ENCODE measurements around the gene CDHR5. TPM values are rescaled to one million over a fixed set of nuclear protein-coding genes. Genes with fewer than 3 reads are reported as not detected.
A peak's percentile ranks its signal among the peaks of the same experiment; 100 is the strongest.

The CDHR5 gene
- total RNA-seq, 4 donors from 2014 or later: 256 to 1,063 (median 597) TPM

GRCh38 chr11:590997-591396, 33.8 kb downstream of the CDHR5 start:
- intact Hi-C loops (cut with DNase I; ENCODE audit: low total_unique reads) (no loop called here), in situ Hi-C loops (cut with MboI; ENCODE audit: low pct_ligation_motif_present in 1 of 4, low pct_unique_long_range_greater_than_20kb in 1 of 4, low sequenced_read_pairs in 3 of 4) (no loop called here)
- WGBS, 2 donors (ENCODE audit: low coverage in 1 of 2): 90 to 95% methylated on average over 4 to 11 of the region's 11 CpGs
- no peak for DNase-seq
- no peak overlapping the region for H3K4me3 ChIP-seq
- H3K27me3 ChIP-seq: no peaks in the 10 kb centered on the region
- H3K9me3 ChIP-seq: no peaks in the 10 kb centered on the region
- no peaks in the 10 kb centered on the region for H3K4me1 ChIP-seq
- peaks cover 0 to 67% (median 35%) of the 10 kb centered on the region in 4 donors for H3K36me3 ChIP-seq
- no peak overlapping the region for H3K27ac ChIP-seq
- TF ChIP-seq POLR2AphosphoS5 (IDR thresholded peaks at IDR 0.05) (no peak), EP300 (IDR thresholded peaks at IDR 0.05; ENCODE audit: low read depth) (no peak), CTCF (IDR thresholded peaks at IDR 0.05) (no peak), POLR2A (IDR thresholded peaks at IDR 0.05) (no peak)

DNA sequence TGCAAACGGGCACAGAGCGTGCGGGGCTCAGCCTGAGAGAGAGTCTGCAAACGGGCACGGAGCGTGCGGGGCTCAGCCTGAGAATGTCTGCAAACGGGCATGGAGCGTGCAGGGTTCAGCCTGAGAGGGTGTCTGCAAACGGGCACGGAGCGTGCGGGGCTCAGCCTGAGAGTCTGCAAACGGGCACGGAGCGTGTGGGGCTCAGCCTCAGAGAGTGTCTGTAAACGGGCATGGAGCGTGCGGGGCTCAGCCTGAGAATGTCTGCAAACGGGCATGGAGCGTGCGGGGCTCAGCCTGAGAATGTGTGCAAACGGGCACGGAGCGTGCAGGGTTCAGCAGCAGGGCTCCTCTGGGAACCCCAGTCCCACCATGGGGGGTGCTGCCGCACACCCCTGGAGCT, 35.0 kb downstream of the CDHR5 start:
- intact Hi-C loops (cut with DNase I; ENCODE audit: low total_unique reads) (no loop called here), in situ Hi-C loops (cut with MboI; ENCODE audit: low pct_ligation_motif_present in 1 of 4, low pct_unique_long_range_greater_than_20kb in 1 of 4, low sequenced_read_pairs in 3 of 4) (no loop called here)
- Histone ChIP-seq H3K27ac (no peak overlapping the region), H3K36me3 (peaks cover 0 to 64% (median 30%) of the 10 kb centered on the region in 4 donors), H3K4me3 (no peak overlapping the region), H3K9me3 (no peaks in the 10 kb centered on the region), H3K27me3 (no peaks in the 10 kb centered on the region), H3K4me1 (no peaks in the 10 kb centered on the region)
- 92 to 94% methylated on average over 8 to 26 of the region's 26 CpGs for WGBS, 2 donors (ENCODE audit: low coverage in 1 of 2)
- no peak for TF ChIP-seq EP300 (IDR thresholded peaks at IDR 0.05; ENCODE audit: low read depth)
- no peak for TF ChIP-seq POLR2A (IDR thresholded peaks at IDR 0.05)
- no peak for TF ChIP-seq POLR2AphosphoS5 (IDR thresholded peaks at IDR 0.05)
- no peak for TF ChIP-seq CTCF (IDR thresholded peaks at IDR 0.05)
- DNase-seq: no peak

DNA sequence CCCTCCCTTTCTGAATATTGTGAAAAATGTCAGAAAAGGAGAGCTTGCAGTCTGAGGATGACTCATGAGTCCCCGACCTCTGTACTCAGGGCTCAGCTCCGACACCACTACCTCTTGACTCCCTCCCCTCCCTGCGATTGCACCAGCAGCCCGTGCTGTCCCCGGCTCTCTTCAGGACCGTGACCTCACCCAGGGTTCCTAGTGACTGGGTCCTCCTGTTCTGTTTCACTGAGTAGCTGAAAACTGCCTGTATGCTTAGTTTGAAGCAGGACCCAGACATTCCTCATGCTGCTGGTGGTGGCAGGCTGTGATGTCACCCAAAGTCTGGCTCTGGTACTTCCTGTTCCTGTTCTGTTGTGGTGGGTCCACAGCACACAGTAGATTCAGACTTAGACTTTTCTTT, 36.8 kb downstream of the CDHR5 start:
- in situ Hi-C loops (cut with MboI; ENCODE audit: low pct_ligation_motif_present in 1 of 4, low pct_unique_long_range_greater_than_20kb in 1 of 4, low sequenced_read_pairs in 3 of 4): no loop called here
- Histone ChIP-seq H3K4me3 (no peak overlapping the region), H3K4me1 (no peaks in the 10 kb centered on the region), H3K36me3 (peaks cover 0 to 56% (median 26%) of the 10 kb centered on the region in 4 donors), H3K9me3 (no peaks in the 10 kb centered on the region), H3K27ac (peak overlapping the region in 2 of 4 donors; percentile 3 to 23), H3K27me3 (no peaks in the 10 kb centered on the region)
- 53 to 59% methylated on average over 2 to 6 of the region's 6 CpGs for WGBS, 2 donors (ENCODE audit: low coverage in 1 of 2)
- intact Hi-C loops (cut with DNase I; ENCODE audit: low total_unique reads): no loop called here
- DNase-seq: no peak
- TF ChIP-seq POLR2AphosphoS5 (IDR thresholded peaks at IDR 0.05) (no peak), POLR2A (IDR thresholded peaks at IDR 0.05) (no peak), EP300 (IDR thresholded peaks at IDR 0.05; ENCODE audit: low read depth) (no peak), CTCF (IDR thresholded peaks at IDR 0.05) (no peak)

GRCh38 chr11:587546-587945, 37.2 kb downstream of the CDHR5 start:
- in situ Hi-C loops (cut with MboI; ENCODE audit: low pct_ligation_motif_present in 1 of 4, low pct_unique_long_range_greater_than_20kb in 1 of 4, low sequenced_read_pairs in 3 of 4) (no loop called here), intact Hi-C loops (cut with DNase I; ENCODE audit: low total_unique reads) (no loop called here)
- H3K27ac ChIP-seq: peak overlapping the region in 2 of 4 donors; percentile 23 to 26
- H3K27me3 ChIP-seq: no peaks in the 10 kb centered on the region
- DNase-seq: no peak
- H3K36me3 ChIP-seq: peaks cover 0 to 55% (median 25%) of the 10 kb centered on the region in 4 donors
- WGBS, 2 donors (ENCODE audit: low coverage in 1 of 2): 84 to 86% methylated on average over 2 to 8 of the region's 8 CpGs
- no peak for TF ChIP-seq CTCF (IDR thresholded peaks at IDR 0.05)
- TF ChIP-seq EP300 (IDR thresholded peaks at IDR 0.05; ENCODE audit: low read depth): no peak
- TF ChIP-seq POLR2A (IDR thresholded peaks at IDR 0.05): no peak
- TF ChIP-seq POLR2AphosphoS5 (IDR thresholded peaks at IDR 0.05): no peak
- no peak overlapping the region for H3K4me3 ChIP-seq
- H3K4me1 ChIP-seq: no peaks in the 10 kb centered on the region
- no peaks in the 10 kb centered on the region for H3K9me3 ChIP-seq
